HUES6 (cell line): ENCODE measurements around the gene KRTAP10-7.
"Not testable (repeated sequence)": the region's sequence is repeated elsewhere in the genome, so short reads cannot be mapped to it uniquely, and the experiment has no call there.

Experiments used
- H3K27ac ChIP-seq: 2 replicates; pipeline ENCODE4 v1.7.0; 2013; ENCODE audit warnings: low read depth, mild to moderate bottlenecking, low read length, inconsistent platforms
- H3K27me3 ChIP-seq: 2 replicates; pipeline ENCODE4 v1.6.1; 2013; ENCODE audit warnings: low read length; ENCODE audit not compliant: control insufficient read depth, insufficient read depth
- H3K36me3 ChIP-seq: 2 replicates; pipeline ENCODE4 v1.6.1; 2013; ENCODE audit warnings: low read length; ENCODE audit not compliant: control insufficient read depth, insufficient read depth
- H3K4me1 ChIP-seq: 2 replicates; pipeline ENCODE4 v1.6.1; 2013; ENCODE audit warnings: low read length; ENCODE audit not compliant: control insufficient read depth, insufficient read depth
- H3K4me3 ChIP-seq: 2 replicates; pipeline ENCODE4 v1.5.1; 2013; ENCODE audit warnings: low read depth, low read length
- H3K9ac ChIP-seq: one replicate; pipeline ENCODE4 v1.6.1; 2013; ENCODE audit warnings: mild to moderate bottlenecking, low read length
- H3K9me3 ChIP-seq: 2 replicates; pipeline ENCODE4 v1.6.1; 2013; ENCODE audit warnings: low read depth, low read length; ENCODE audit not compliant: control insufficient read depth, insufficient read depth

KRTAP10-7 gene

GRCh38 chr21:44572959-44573583 lies 27.3 kb upstream of the KRTAP10-7 start:
- no peak overlapping the region for H3K4me3 ChIP-seq
- H3K27me3 ChIP-seq = no peaks in the 10 kb centered on the region
- no peak overlapping the region for H3K27ac ChIP-seq
- H3K9ac ChIP-seq = no peak overlapping the region
- H3K36me3 ChIP-seq = no peaks in the 10 kb centered on the region
- peaks cover 28% of the 10 kb centered on the region for H3K9me3 ChIP-seq
- H3K4me1 ChIP-seq = 0 out of 2 replicates have a peak, but pooled peaks cover 5% of the 10 kb centered on the region

- not testable (repeated sequence) for H3K27me3 ChIP-seq, H3K4me3 ChIP-seq, H3K9ac ChIP-seq, H3K27ac ChIP-seq, H3K4me1 ChIP-seq, H3K36me3 ChIP-seq
- peaks cover 28% of the 10 kb centered on the region for H3K9me3 ChIP-seq
These were observed 26.6 kb upstream of the KRTAP10-7 start, which contains the start of gene KRTAP10-4 for GRCh38 chr21:44573630-44574456. KRTAP10-4 (plus strand) TSS chr21:44573729; CDS start chr21:44573759, 30 bp downstream.

GRCh38 chr21:44574457-44575306 lies 25.7 kb upstream of the KRTAP10-7 start:
- Histone ChIP-seq H3K27ac (no peak overlapping the region), H3K4me3 (no peak overlapping the region), H3K36me3 (no peaks in the 10 kb centered on the region)

GRCh38 chr21:44575307-44576024 lies 24.9 kb upstream of the KRTAP10-7 start:
- Histone ChIP-seq H3K9ac (no peak overlapping the region), H3K9me3 (peaks cover 24% of the 10 kb centered on the region), H3K4me1 (0 out of 2 replicates have a peak, but pooled peaks cover 5% of the 10 kb centered on the region), H3K27me3 (no peaks in the 10 kb centered on the region), H3K36me3 (no peaks in the 10 kb centered on the region), H3K4me3 (no peak overlapping the region), H3K27ac (no peak overlapping the region)

More at GRCh38 chr21:44574457-44575306, 25.7 kb upstream of the KRTAP10-7 start:
- H3K9ac ChIP-seq = no peak overlapping the region
- H3K27me3 ChIP-seq = no peaks in the 10 kb centered on the region
- H3K4me1 ChIP-seq = 0 out of 2 replicates have a peak, but pooled peaks cover 5% of the 10 kb centered on the region
- peaks cover 28% of the 10 kb centered on the region for H3K9me3 ChIP-seq

GRCh38 chr21:44576025-44576420 lies 24.4 kb upstream of the KRTAP10-7 start:
- Histone ChIP-seq H3K9me3 (peaks cover 25% of the 10 kb centered on the region), H3K9ac (no peak overlapping the region), H3K4me3 (no peak overlapping the region), H3K36me3 (no peaks in the 10 kb centered on the region), H3K27me3 (no peaks in the 10 kb centered on the region), H3K4me1 (0 out of 2 replicates have a peak, but pooled peaks cover 5% of the 10 kb centered on the region), H3K27ac (no peak overlapping the region)

- H3K9ac ChIP-seq = no peak overlapping the region
- no peaks in the 10 kb centered on the region for H3K27me3 ChIP-seq
- H3K27ac ChIP-seq = no peak overlapping the region
- H3K4me1 ChIP-seq = 0 out of 2 replicates have a peak, but pooled peaks cover 5% of the 10 kb centered on the region
- no peak overlapping the region for H3K4me3 ChIP-seq
- peaks cover 17% of the 10 kb centered on the region for H3K9me3 ChIP-seq
- no peaks in the 10 kb centered on the region for H3K36me3 ChIP-seq
These were observed 21.9 kb upstream of the KRTAP10-7 start for GRCh38 chr21:44578371-44579055.

- H3K27me3 ChIP-seq = no peaks in the 10 kb centered on the region
- H3K9me3 ChIP-seq = peaks cover 17% of the 10 kb centered on the region
- 0 out of 2 replicates have a peak, but pooled peaks cover 5% of the 10 kb centered on the region for H3K4me1 ChIP-seq
- no peak overlapping the region for H3K4me3 ChIP-seq
- no peaks in the 10 kb centered on the region for H3K36me3 ChIP-seq
- H3K27ac ChIP-seq = no peak overlapping the region
- no peak overlapping the region for H3K9ac ChIP-seq
These were observed 21.2 kb upstream of the KRTAP10-7 start for GRCh38 chr21:44579056-44579832.

- H3K4me1 ChIP-seq = 0 out of 2 replicates have a peak, but pooled peaks cover 4% of the 10 kb centered on the region
- H3K27ac ChIP-seq = no peak overlapping the region
- peaks cover 17% of the 10 kb centered on the region for H3K9me3 ChIP-seq
- H3K4me3 ChIP-seq = no peak overlapping the region
- no peaks in the 10 kb centered on the region for H3K27me3 ChIP-seq
- no peaks in the 10 kb centered on the region for H3K36me3 ChIP-seq
- H3K9ac ChIP-seq = no peak overlapping the region
These were observed 20.6 kb upstream of the KRTAP10-7 start for GRCh38 chr21:44579833-44580144.

- H3K36me3 ChIP-seq, H3K4me1 ChIP-seq, H3K9ac ChIP-seq, H3K4me3 ChIP-seq, H3K27ac ChIP-seq, H3K27me3 ChIP-seq: not testable (repeated sequence)
- H3K9me3 ChIP-seq = peaks cover 17% of the 10 kb centered on the region
These were observed 20.1 kb upstream of the KRTAP10-7 start, which contains the start of gene KRTAP10-5 for GRCh38 chr21:44580231-44580821. KRTAP10-5 (minus strand) TSS chr21:44580604; CDS start chr21:44580578, 26 bp downstream.
